Testis (tissue), 2 donors: ENCODE measurements around the gene EFHB.

Experiments used
- CTCF ChIP-seq, 3 experiments: fragments of 450-650 bp in 2 of 3; fragments of 200-600 bp in 1 of 3; sonication (generic) in 1 of 3; IDR thresholded peaks; one replicate each; pipeline ENCODE4 v1.5.1; 2016 to 2019; ENCODE audit warnings: antibody characterized with exemption in 3 of 3, mild to moderate bottlenecking in 2 of 3, moderate library complexity in 1 of 3
- POLR2A ChIP-seq: fragments of 450-650 bp; IDR thresholded peaks from one replicate; pipeline ENCODE4 v1.6.1; 2017; ENCODE audit warnings: antibody characterized with exemption, mild to moderate bottlenecking, moderate library complexity

GRCh38 chr3:19940643-19941042, 6.6 kb upstream of the EFHB start:
- TF ChIP-seq CTCF (IDR thresholded peaks at IDR 0.05), result no peak
- TF ChIP-seq POLR2A, result no peak
